Gastrocnemius medialis (tissue), 4 donors: ENCODE results near the gene FBXW7. TPM values are rescaled to one million over a fixed set of nuclear protein-coding genes. Genes with fewer than 3 reads are reported as not detected.

Experiments used
- ATAC-seq, 2 donors: fragments of 150-250 bp; one replicate each; pipeline ENCODE4 v1.9.1; 2016
- DNase-seq, 2 donors: peaks; one replicate each; pipeline ENCODE4 v3.0.0-alpha.2; 2019
- H3K27ac ChIP-seq, 4 donors: fragments of 200-600 bp; sonication (generic); 1 replicate in 1 of 4; 2 replicates in 3 of 4; pipeline ENCODE4 v1.5.1; 2016 to 2018; ENCODE audit warnings: mild to moderate bottlenecking in 2 of 4, moderate library complexity in 1 of 4
- H3K27me3 ChIP-seq, 3 donors: fragments of 200-600 bp; sonication (generic) in 2 of 3; 1 replicate in 1 of 3; 2 replicates in 2 of 3; pipeline versions ENCODE4 v1.5.1 to v1.6.0; 2016 to 2019; ENCODE audit warnings: mild to moderate bottlenecking in 1 of 3, moderate library complexity in 1 of 3
- H3K36me3 ChIP-seq, 2 donors: fragments of 200-600 bp; sonication (generic) in 1 of 2; one replicate each; pipeline ENCODE4 v1.5.1; 2017 to 2018
- H3K4me1 ChIP-seq, 2 donors: fragments of 200-600 bp; sonication (generic) in 1 of 2; one replicate each; pipeline ENCODE4 v1.5.1; 2016 to 2017; ENCODE audit warnings: mild to moderate bottlenecking in 2 of 2
- H3K4me3 ChIP-seq, 4 donors: fragments of 200-600 bp; sonication (generic) in 3 of 4; 1 replicate in 1 of 4; 2 replicates in 3 of 4; pipeline ENCODE4 v1.5.1; 2016 to 2019; ENCODE audit warnings: mild to moderate bottlenecking in 2 of 4
- H3K9me3 ChIP-seq, 3 donors: fragments of 200-600 bp; sonication (generic) in 2 of 3; 1 replicate in 1 of 3; 2 replicates in 2 of 3; pipeline ENCODE4 v1.5.1; 2016 to 2019
- CTCF ChIP-seq, 5 experiments: fragments of 450-650 bp in 3 of 5; fragments of 200-600 bp in 2 of 5; sonication (generic) in 2 of 5; IDR thresholded peaks in 4 of 5; conservative IDR thresholded peaks in 1 of 5; 1 replicate in 4 of 5; 2 replicates in 1 of 5; pipeline ENCODE4 v1.5.1; 2016 to 2019; ENCODE audit warnings: antibody characterized with exemption in 5 of 5, mild to moderate bottlenecking in 3 of 5, moderate library complexity in 3 of 5
- POLR2A ChIP-seq, 2 donors: fragments of 450-650 bp; IDR thresholded peaks; one replicate each; pipeline ENCODE4 v1.6.1; 2017; ENCODE audit warnings: antibody characterized with exemption in 2 of 2, mild to moderate bottlenecking in 2 of 2, moderate library complexity in 2 of 2
- in situ Hi-C, 4 donors: fragments of 200-750 bp; cut with MboI; loops; one replicate each; pipeline versions ENCODE4 v1.15.0 to v1.8.0; 2017; ENCODE audit warnings: low sequenced_read_pairs in 4 of 4
- intact Hi-C: fragments of 100-400 bp; cut with DNase I; formaldehyde crosslinking; loops from one replicate; pipeline ENCODE4 v1.15.1; 2023; ENCODE audit warnings: low total_unique reads
- total RNA-seq, 4 donors: library from RNA; depleted of rRNA; stranded (reverse); fragments of >200 nt; gene quantifications; one replicate each; pipeline versions ENCODE4 v1.1.0 to v1.2.3, GENCODE V29; 2016

Gene FBXW7
- total RNA-seq, 4 donors from 2014 or later, result 23.5 to 40.8 (median 28.8) TPM

- no peak for TF ChIP-seq CTCF (IDR thresholded peaks at IDR 0.05 in 4 of 5, conservative IDR thresholded peaks at IDR 0.05 in 1 of 5)
- no peak for TF ChIP-seq POLR2A (IDR thresholded peaks at IDR 0.05)
- in situ Hi-C loops (no loop called here), intact Hi-C loops (no loop called here)
- no peaks in the 10 kb centered on the region for H3K9me3 ChIP-seq
- DNase-seq, result no peak
- ATAC-seq, result no peak
- no peaks in the 10 kb centered on the region for H3K4me1 ChIP-seq
- H3K27ac ChIP-seq, result no peak overlapping the region
- no peak overlapping the region for H3K4me3 ChIP-seq
- H3K27me3 ChIP-seq, result no peaks in the 10 kb centered on the region
- H3K36me3 ChIP-seq, result no peaks in the 10 kb centered on the region
Observed at GRCh38 chr4:152462047-152462446, 73.8 kb downstream of the FBXW7 start.

- no peaks in the 10 kb centered on the region for H3K27me3 ChIP-seq
- no peak for DNase-seq
- H3K4me3 ChIP-seq, result no peak overlapping the region
- H3K9me3 ChIP-seq, result no peaks in the 10 kb centered on the region
- in situ Hi-C loops (no loop called here), intact Hi-C loops (no loop called here)
- H3K27ac ChIP-seq, result no peak overlapping the region
- H3K36me3 ChIP-seq, result no peaks in the 10 kb centered on the region
- TF ChIP-seq CTCF (IDR thresholded peaks at IDR 0.05 in 4 of 5, conservative IDR thresholded peaks at IDR 0.05 in 1 of 5) (no peak), POLR2A (IDR thresholded peaks at IDR 0.05) (no peak)
- ATAC-seq, result no peak
- no peaks in the 10 kb centered on the region for H3K4me1 ChIP-seq
Observed at GRCh38 chr4:152460488-152460887, 75.4 kb downstream of the FBXW7 start.

GRCh38 chr4:152459326-152459725, 76.6 kb downstream of the FBXW7 start:
- in situ Hi-C loops (no loop called here), intact Hi-C loops (no loop called here)
- Histone ChIP-seq H3K36me3 (no peaks in the 10 kb centered on the region), H3K27me3 (no peaks in the 10 kb centered on the region), H3K4me1 (no peaks in the 10 kb centered on the region), H3K4me3 (no peak overlapping the region), H3K27ac (no peak overlapping the region), H3K9me3 (no peaks in the 10 kb centered on the region)
- DNase-seq (no peak), ATAC-seq (no peak)
- TF ChIP-seq CTCF (IDR thresholded peaks at IDR 0.05 in 4 of 5, conservative IDR thresholded peaks at IDR 0.05 in 1 of 5), result no peak
- no peak for TF ChIP-seq POLR2A (IDR thresholded peaks at IDR 0.05)

GRCh38 chr4:152458801-152459302, 77.0 kb downstream of the FBXW7 start:
- Histone ChIP-seq H3K27ac (no peak overlapping the region), H3K4me3 (no peak overlapping the region), H3K9me3 (no peaks in the 10 kb centered on the region), H3K36me3 (no peaks in the 10 kb centered on the region), H3K27me3 (no peaks in the 10 kb centered on the region), H3K4me1 (no peaks in the 10 kb centered on the region)
- intact Hi-C loops, result no loop called here
- no peak for TF ChIP-seq CTCF (IDR thresholded peaks at IDR 0.05 in 4 of 5, conservative IDR thresholded peaks at IDR 0.05 in 1 of 5)
- no peak for DNase-seq
- ATAC-seq, result no peak
- in situ Hi-C loops, result no loop called here

GRCh38 chr4:152456609-152457008, 79.3 kb downstream of the FBXW7 start:
- H3K4me3 ChIP-seq, result no peak overlapping the region
- DNase-seq (no peak), ATAC-seq (no peak)
- TF ChIP-seq POLR2A (IDR thresholded peaks at IDR 0.05), result no peak
- no peaks in the 10 kb centered on the region for H3K36me3 ChIP-seq
- in situ Hi-C loops, result no loop called here
- H3K9me3 ChIP-seq, result no peaks in the 10 kb centered on the region
- no peak overlapping the region for H3K27ac ChIP-seq
- intact Hi-C loops, result no loop called here
- H3K4me1 ChIP-seq, result no peaks in the 10 kb centered on the region
- H3K27me3 ChIP-seq, result no peaks in the 10 kb centered on the region
